ENCODE data around the gene ELP5.

DNA sequence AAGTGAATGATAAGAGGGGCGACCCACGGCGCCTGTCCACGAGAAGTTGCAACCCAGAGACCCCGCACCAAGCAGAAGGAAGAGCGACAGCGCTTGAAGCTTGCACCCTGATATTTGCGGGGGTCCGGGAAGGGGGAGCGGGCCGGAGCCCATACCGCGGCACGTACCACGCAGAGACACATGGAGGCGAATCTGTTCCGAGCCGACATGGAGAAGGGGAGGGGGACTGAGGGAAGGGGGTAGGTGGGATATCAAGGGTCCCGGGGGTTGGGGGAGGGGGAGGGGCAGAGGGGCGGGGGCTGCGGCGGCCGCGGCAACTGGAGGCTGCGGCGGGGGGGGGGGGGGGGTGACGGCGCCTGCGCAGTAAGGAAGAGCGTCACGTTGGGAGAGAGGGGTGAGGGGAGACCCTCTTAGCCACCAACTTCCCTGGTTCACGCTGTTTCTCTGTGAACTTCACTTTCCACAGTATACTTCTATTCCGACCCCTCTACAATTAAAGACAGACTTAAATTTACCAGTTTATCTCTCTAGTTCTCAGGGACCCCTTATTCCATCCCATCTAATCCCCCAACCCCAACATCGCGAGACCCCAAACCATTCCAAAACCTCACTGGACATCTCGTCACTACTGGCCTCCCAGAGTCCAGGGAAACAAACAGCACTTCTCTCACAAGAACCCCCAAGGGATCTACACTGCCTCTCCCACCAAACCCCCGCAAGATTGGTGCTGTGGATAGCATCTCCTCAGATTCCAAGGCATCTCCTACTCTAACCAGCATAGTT, 40.3 kb upstream of the ELP5 start:
- TF ChIP-seq, protein P1, sequence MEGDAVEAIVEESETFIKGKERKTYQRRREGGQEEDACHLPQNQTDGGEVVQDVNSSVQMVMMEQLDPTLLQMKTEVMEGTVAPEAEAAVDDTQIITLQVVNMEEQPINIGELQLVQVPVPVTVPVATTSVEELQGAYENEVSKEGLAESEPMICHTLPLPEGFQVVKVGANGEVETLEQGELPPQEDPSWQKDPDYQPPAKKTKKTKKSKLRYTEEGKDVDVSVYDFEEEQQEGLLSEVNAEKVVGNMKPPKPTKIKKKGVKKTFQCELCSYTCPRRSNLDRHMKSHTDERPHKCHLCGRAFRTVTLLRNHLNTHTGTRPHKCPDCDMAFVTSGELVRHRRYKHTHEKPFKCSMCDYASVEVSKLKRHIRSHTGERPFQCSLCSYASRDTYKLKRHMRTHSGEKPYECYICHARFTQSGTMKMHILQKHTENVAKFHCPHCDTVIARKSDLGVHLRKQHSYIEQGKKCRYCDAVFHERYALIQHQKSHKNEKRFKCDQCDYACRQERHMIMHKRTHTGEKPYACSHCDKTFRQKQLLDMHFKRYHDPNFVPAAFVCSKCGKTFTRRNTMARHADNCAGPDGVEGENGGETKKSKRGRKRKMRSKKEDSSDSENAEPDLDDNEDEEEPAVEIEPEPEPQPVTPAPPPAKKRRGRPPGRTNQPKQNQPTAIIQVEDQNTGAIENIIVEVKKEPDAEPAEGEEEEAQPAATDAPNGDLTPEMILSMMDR (IDR thresholded peaks at IDR 0.05) = no peak
- no peak for TF ChIP-seq POLR2A (IDR thresholded peaks at IDR 0.05)

All from testis (tissue), 2 donors.